Heart left ventricle (tissue), 16 donors: ENCODE measurements around the gene HERC2. TPM values are rescaled to one million over a fixed set of nuclear protein-coding genes. Genes with fewer than 3 reads are reported as not detected.

Experiments used
- ATAC-seq, 4 donors: fragments of 200-7000 bp; cut with Tn5 transposase; one replicate each; pipeline ENCODE4 v1.9.1; 2020 to 2022; ENCODE audit warnings: moderate library complexity in 4 of 4, mild to moderate bottlenecking in 3 of 4, moderate number of reproducible peaks in 1 of 4
- DNase-seq, 5 donors: peaks; one replicate each; pipeline ENCODE4 v3.0.0-alpha.2; 2020
- H3K27ac ChIP-seq, 12 donors: fragments of 200-600 bp; sonication (generic) in 4 of 12; one replicate each; pipeline versions ENCODE4 v1.5.0 to v1.8.0; 2016 to 2022; ENCODE audit warnings: mild to moderate bottlenecking in 2 of 12
- H3K27me3 ChIP-seq, 9 donors: fragments of 200-600 bp; sonication (generic) in 2 of 9; one replicate each; pipeline versions ENCODE4 v1.5.1 to v1.8.0; 2016 to 2022; ENCODE audit warnings: mild to moderate bottlenecking in 3 of 9
- H3K36me3 ChIP-seq, 9 donors: fragments of 200-600 bp; sonication (generic) in 2 of 9; one replicate each; pipeline versions ENCODE4 v1.5.0 to v1.8.0; 2018 to 2022; ENCODE audit warnings: mild to moderate bottlenecking in 2 of 9
- H3K4me1 ChIP-seq, 12 donors: fragments of 200-600 bp; sonication (generic) in 4 of 12; one replicate each; pipeline versions ENCODE4 v1.5.0 to v1.8.0; 2016 to 2022; ENCODE audit warnings: mild to moderate bottlenecking in 3 of 12
- H3K4me3 ChIP-seq, 12 donors: fragments of 200-600 bp; sonication (generic) in 4 of 12; one replicate each; pipeline versions ENCODE4 v1.5.0 to v1.8.0; 2017 to 2022; ENCODE audit warnings: mild to moderate bottlenecking in 9 of 12, moderate library complexity in 4 of 12
- H3K9me3 ChIP-seq, 12 donors: fragments of 200-600 bp; sonication (generic) in 4 of 12; one replicate each; pipeline versions ENCODE4 v1.5.0 to v1.8.0; 2016 to 2022; ENCODE audit warnings: mild to moderate bottlenecking in 1 of 12
- POLR2A ChIP-seq, 2 donors: fragments of 450-650 bp; IDR thresholded peaks; one replicate each; pipeline ENCODE4 v1.6.1; 2017; ENCODE audit warnings: antibody characterized with exemption in 2 of 2, mild to moderate bottlenecking in 2 of 2, moderate library complexity in 2 of 2
- WGBS, 4 donors: extraction: QIAGEN DNeasy Blood & Tissue Kit in 2 of 4; methylation state at CpG; one replicate each; pipeline versions ENCODE4 v1.1.5 to v1.1.7; 2013 to 2018; 5-methylcytosine and 5-hydroxymethylcytosine counted together
- intact Hi-C, 10 donors: fragments of 100-400 bp; cut with DNase I; formaldehyde crosslinking; loops; one replicate each; pipeline versions ENCODE4 v1.11.1 to v1.14.2; 2022
- polyA plus RNA-seq, 2 donors: library from polyadenylated mRNA; stranded (reverse); fragments of 200-250 nt; gene quantifications; one replicate each; pipeline ENCODE4 v1.2.3, GENCODE V29; 2013
- total RNA-seq, 9 donors: library from RNA; depleted of rRNA in 2 of 9; stranded (reverse); fragments of >200 nt in 2 of 9; fragmentation: NEBNext Ultra II Directional in 3 of 9; extraction: Animal tissue kit (Norgen Biotek cat#: 25700) in 3 of 9; gene quantifications; one replicate each; pipeline versions ENCODE4 v1.1.0 to v1.2.4, GENCODE V29; 2016 to 2023
- TF ChIP-seq, protein P1 (sequence below), 12 donors: fragments of 200-600 bp; sonication (generic) in 4 of 12; IDR thresholded peaks; one replicate each; pipeline versions ENCODE4 v1.5.0 to v1.8.0; 2018 to 2022; ENCODE audit warnings: antibody characterized with exemption in 12 of 12, mild to moderate bottlenecking in 5 of 12
- donor health status: ischemic (EF 13 %, LVEDD 7.1; RV severe dilation, severe dysfunction).
- donor health status: healthy with polysubstance abuse.
- donor health status: DM: no; HTN: yes; CAD: no.
- donor health status: DM: no; HTN: no; CAD: no.
- donor health status: ischemic (EF 25% LVEDD 6.9; RV normal size, moderate dysfunction).
- donor health status: ischemic (EF 25% LVEDD 5.7; RV mildly dilated, moderate dysfunction).
- donor health status: healthy.
- donor health status: DM: yes; HTN: yes; CAD: no.
- donor health status: ischemic (EF 35%, LVEDD 5.7; RV mildly dilated, moderate dysfunction).
- donor health status: nonischemic (EF 11% LVEDD 7.7; RV severe dilation, severe dysfunction).
- donor health status: DM: yes; HTN: yes; CAD: no.
- donor health status: PGD.
- donor health status: ischemic (EF 29% LVEDD 5.4; RV normal size, mild dysfunction).
- donor health status: nonischemic (EF 23%, LVEDD 6.1; RV moderate dilation, normal function).

HERC2 gene
- total and polyA plus RNA-seq, 11 donors = 25.9 to 70.5 (median 59.0) TPM

DNA sequence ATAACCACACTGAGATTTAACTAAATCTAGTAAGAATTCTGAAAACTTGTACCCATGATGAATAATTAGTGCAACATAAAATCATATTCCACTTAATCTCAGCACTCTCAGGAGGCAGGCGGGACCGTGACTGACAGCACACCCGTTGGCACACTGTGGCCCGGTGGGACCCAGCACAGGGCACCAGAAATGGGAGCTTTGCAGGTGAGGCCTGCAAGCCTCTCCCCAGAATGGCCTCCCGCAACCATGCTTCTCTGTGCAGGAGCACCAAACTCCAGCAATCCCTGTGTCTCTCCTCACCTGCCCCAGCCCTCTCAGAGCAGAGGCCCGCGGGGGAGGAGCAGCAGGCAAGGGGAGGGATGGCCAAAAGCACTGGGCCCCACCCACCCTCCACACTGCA lies 191.3 kb downstream of the HERC2 start:
- Histone ChIP-seq H3K4me3 (no peak overlapping the region), H3K4me1 (peaks cover 0 to 24% (median 0%) of the 10 kb centered on the region in 12 donors), H3K9me3 (no peaks in the 10 kb centered on the region), H3K27ac (no peak overlapping the region), H3K36me3 (peaks cover 4 to 78% (median 56%) of the 10 kb centered on the region in 9 donors), H3K27me3 (no peaks in the 10 kb centered on the region)
- intact Hi-C loops = no loop called here
- WGBS, 4 donors = 90 to 98% (median 96%) methylated on average over 7 of the region's 7 CpGs
- TF ChIP-seq POLR2A (IDR thresholded peaks at IDR 0.05) = no peak
- TF ChIP-seq, protein P1, sequence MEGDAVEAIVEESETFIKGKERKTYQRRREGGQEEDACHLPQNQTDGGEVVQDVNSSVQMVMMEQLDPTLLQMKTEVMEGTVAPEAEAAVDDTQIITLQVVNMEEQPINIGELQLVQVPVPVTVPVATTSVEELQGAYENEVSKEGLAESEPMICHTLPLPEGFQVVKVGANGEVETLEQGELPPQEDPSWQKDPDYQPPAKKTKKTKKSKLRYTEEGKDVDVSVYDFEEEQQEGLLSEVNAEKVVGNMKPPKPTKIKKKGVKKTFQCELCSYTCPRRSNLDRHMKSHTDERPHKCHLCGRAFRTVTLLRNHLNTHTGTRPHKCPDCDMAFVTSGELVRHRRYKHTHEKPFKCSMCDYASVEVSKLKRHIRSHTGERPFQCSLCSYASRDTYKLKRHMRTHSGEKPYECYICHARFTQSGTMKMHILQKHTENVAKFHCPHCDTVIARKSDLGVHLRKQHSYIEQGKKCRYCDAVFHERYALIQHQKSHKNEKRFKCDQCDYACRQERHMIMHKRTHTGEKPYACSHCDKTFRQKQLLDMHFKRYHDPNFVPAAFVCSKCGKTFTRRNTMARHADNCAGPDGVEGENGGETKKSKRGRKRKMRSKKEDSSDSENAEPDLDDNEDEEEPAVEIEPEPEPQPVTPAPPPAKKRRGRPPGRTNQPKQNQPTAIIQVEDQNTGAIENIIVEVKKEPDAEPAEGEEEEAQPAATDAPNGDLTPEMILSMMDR (IDR thresholded peaks at IDR 0.05) = no peak
- peak in 1 of 5 donors; percentile 56 for DNase-seq
- ATAC-seq = no peak

DNA sequence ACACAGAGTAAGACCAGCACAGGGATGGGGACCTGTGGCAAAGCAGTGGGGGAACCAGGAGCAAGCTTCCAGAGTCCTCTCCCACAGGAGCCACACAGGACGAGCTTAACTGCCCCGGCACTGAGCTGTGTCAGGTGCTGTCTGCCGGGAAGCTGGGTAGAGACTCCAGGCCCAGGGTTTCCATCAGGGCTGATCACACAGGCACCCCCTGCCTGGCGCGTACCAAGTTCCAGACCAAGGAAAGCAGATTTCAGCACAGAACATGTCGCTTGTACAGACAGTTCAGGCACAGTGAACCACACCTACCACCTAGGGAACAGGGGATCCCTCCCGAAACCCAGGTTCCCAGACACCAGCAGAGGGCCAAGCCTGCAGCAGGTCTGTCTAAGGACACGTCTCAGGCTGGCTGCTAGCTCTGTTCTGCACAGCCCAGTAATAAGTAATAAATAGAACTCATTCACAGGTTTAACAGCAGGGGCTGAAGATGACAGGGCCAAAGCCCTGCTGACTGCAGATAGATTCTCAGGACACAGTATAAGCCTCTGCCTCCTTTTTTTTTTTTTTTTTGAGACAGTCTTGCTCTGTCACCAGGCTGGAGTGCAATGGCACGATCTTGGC lies 192.6 kb downstream of the HERC2 start:
- Histone ChIP-seq H3K27me3 (no peaks in the 10 kb centered on the region), H3K27ac (peak overlapping the region in 1 of 12 donors; percentile 16), H3K9me3 (no peaks in the 10 kb centered on the region), H3K36me3 (peaks cover 4 to 77% (median 56%) of the 10 kb centered on the region in 9 donors), H3K4me3 (no peak overlapping the region), H3K4me1 (peaks cover 0 to 24% (median 0%) of the 10 kb centered on the region in 12 donors)
- intact Hi-C loops = loop anchor here in 3 of 10 donors (5.0 to 10.0 kb wide), 3 partner anchors 42 to 1235 kb away; no protein-coding TSS in a partner anchor
- TF ChIP-seq POLR2A (IDR thresholded peaks at IDR 0.05) = no peak
- TF ChIP-seq, protein P1 (IDR thresholded peaks at IDR 0.05) = no peak
- peak in 1 of 5 donors; percentile 49 for DNase-seq
- WGBS, 4 donors = 89 to 91% (median 90%) methylated on average over 9 of the region's 9 CpGs
- peak; percentile 24 to 57 (median 41) for ATAC-seq

GRCh38 chr15:28128031-28128430 lies 193.9 kb downstream of the HERC2 start:
- 62 to 72% (median 64%) methylated on average over 11 of the region's 11 CpGs for WGBS, 4 donors
- Histone ChIP-seq H3K36me3 (peaks cover 4 to 81% (median 65%) of the 10 kb centered on the region in 9 donors), H3K4me3 (no peak overlapping the region), H3K4me1 (peaks cover 0 to 14% (median 0%) of the 10 kb centered on the region in 12 donors), H3K27ac (peak overlapping the region in 2 of 12 donors; percentile 39 to 67), H3K9me3 (no peaks in the 10 kb centered on the region), H3K27me3 (no peaks in the 10 kb centered on the region)
- peak; percentile 80 to 89 (median 85) for ATAC-seq
- intact Hi-C loops = loop anchor here in 3 of 10 donors (5.0 to 10.0 kb wide), 3 partner anchors 41 to 1233 kb away; no protein-coding TSS in a partner anchor
- DNase-seq = peak; percentile 65 to 80 (median 70)
- TF ChIP-seq, protein P1 (IDR thresholded peaks at IDR 0.05) = no peak

- ATAC-seq = no peak
- no peaks in the 10 kb centered on the region for H3K9me3 ChIP-seq
- peaks cover 0 to 83% (median 65%) of the 10 kb centered on the region in 9 donors for H3K36me3 ChIP-seq
- WGBS, 4 donors = 69 to 78% (median 75%) methylated on average over 10 to 11 of the region's 11 CpGs
- intact Hi-C loops = loop anchor here in 3 of 10 donors (5.0 to 10.0 kb wide), 3 partner anchors 40 to 1232 kb away; no protein-coding TSS in a partner anchor
- TF ChIP-seq POLR2A (IDR thresholded peaks at IDR 0.05) = no peak
- TF ChIP-seq, protein P1 (IDR thresholded peaks at IDR 0.05) = no peak
- H3K4me1 ChIP-seq = peaks cover 0 to 11% (median 0%) of the 10 kb centered on the region in 12 donors
- peak overlapping the region in 1 of 12 donors; percentile 67 for H3K27ac ChIP-seq
- no peaks in the 10 kb centered on the region for H3K27me3 ChIP-seq
- DNase-seq = peak in 1 of 5 donors; percentile 40
- H3K4me3 ChIP-seq = no peak overlapping the region
These were observed 194.9 kb downstream of the HERC2 start for GRCh38 chr15:28127036-28127435.
